ENCODE data around the gene BRD1.

BRD1 gene

GRCh38 chr22:49801391-49802060 is 26.1 kb downstream of the BRD1 start:
- no peak for DNase-seq (ENCODE audit: low read depth)

- DNase-seq (ENCODE audit: low read depth), result no peak
These were observed 27.1 kb downstream of the BRD1 start for GRCh38 chr22:49800408-49801238.

GRCh38 chr22:49799431-49800075 is 28.1 kb downstream of the BRD1 start:
- DNase-seq (ENCODE audit: low read depth), result no peak

- no peak for DNase-seq (ENCODE audit: low read depth)
These were observed 29.1 kb downstream of the BRD1 start for GRCh38 chr22:49798486-49799151.

- no peak for DNase-seq (ENCODE audit: low read depth)
These were observed 30.0 kb downstream of the BRD1 start for GRCh38 chr22:49797706-49798105.

- DNase-seq (ENCODE audit: low read depth), result no peak
These were observed 30.9 kb downstream of the BRD1 start for GRCh38 chr22:49796596-49797270.

- DNase-seq (ENCODE audit: low read depth), result no peak
These were observed 32.2 kb downstream of the BRD1 start for GRCh38 chr22:49795521-49795920.

GRCh38 chr22:49793871-49794270 is 33.8 kb downstream of the BRD1 start:
- no peak for DNase-seq (ENCODE audit: low read depth)

- no peak for DNase-seq (ENCODE audit: low read depth)
These were observed 34.4 kb downstream of the BRD1 start for GRCh38 chr22:49793296-49793695.

GRCh38 chr22:49792107-49792506 is 35.6 kb downstream of the BRD1 start:
- no peak for DNase-seq (ENCODE audit: low read depth)

GRCh38 chr22:49791682-49792081 is 36.0 kb downstream of the BRD1 start:
- DNase-seq (ENCODE audit: low read depth), result no peak

- DNase-seq (ENCODE audit: low read depth), result no peak
These were observed 36.8 kb downstream of the BRD1 start for GRCh38 chr22:49790912-49791311.

- no peak for DNase-seq (ENCODE audit: low read depth)
These were observed 38.2 kb downstream of the BRD1 start for GRCh38 chr22:49789289-49790141.

GRCh38 chr22:49788504-49788903 is 39.2 kb downstream of the BRD1 start:
- DNase-seq (ENCODE audit: low read depth), result no peak

GRCh38 chr22:49787861-49788260 is 39.8 kb downstream of the BRD1 start:
- DNase-seq (ENCODE audit: low read depth), result no peak

- no peak for DNase-seq (ENCODE audit: low read depth)
These were observed 40.5 kb downstream of the BRD1 start for GRCh38 chr22:49786976-49787706.

GRCh38 chr22:49785841-49786471 is 41.7 kb downstream of the BRD1 start:
- DNase-seq (ENCODE audit: low read depth), result no peak

GRCh38 chr22:49785046-49785521 is 42.6 kb downstream of the BRD1 start:
- no peak for DNase-seq (ENCODE audit: low read depth)

- no peak for DNase-seq (ENCODE audit: low read depth)
These were observed 43.1 kb downstream of the BRD1 start for GRCh38 chr22:49784630-49784971.

All from activated T-helper 1 cell treated with Interleukin-2 at 50 U/mL for 16 hours (primary cell).